ENCODE results near the gene AGAP1. TPM values are rescaled to one million over a fixed set of nuclear protein-coding genes. Genes with fewer than 3 reads are reported as not detected.

Gene AGAP1
- total and polyA plus RNA-seq, 9 donors: 5.7 to 32.2 (median 20.2) TPM

DNA sequence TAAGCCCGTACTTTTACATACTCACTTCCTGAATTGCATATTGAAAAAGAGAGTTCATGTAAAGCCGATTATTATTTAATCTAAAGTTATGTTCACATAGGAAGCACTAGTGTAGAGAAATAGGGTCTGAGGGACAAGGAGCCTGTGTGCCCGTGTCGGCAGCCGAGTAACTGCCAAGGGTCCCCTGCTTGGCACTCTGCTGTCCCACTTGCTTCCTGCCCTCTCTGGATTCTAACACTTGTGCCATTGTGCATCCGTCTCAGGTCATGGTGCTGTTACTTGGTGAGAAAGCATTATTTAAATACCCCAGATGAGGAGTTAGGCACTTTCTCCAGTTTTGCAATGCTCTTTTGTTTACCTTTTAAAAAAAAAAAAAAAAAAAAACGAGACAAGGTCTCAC, 236.3 kb downstream of the AGAP1 start:
- Histone ChIP-seq H3K36me3 (no peaks in the 10 kb centered on the region), H3K4me3 (no peak overlapping the region), H3K4me1 (ENCODE audit: insufficient read depth) (no peaks in the 10 kb centered on the region), H3K9me3 (no peaks in the 10 kb centered on the region), H3K27ac (no peak overlapping the region), H3K27me3 (no peaks in the 10 kb centered on the region)
- DNase-seq: no peak
- TF ChIP-seq, protein P1, sequence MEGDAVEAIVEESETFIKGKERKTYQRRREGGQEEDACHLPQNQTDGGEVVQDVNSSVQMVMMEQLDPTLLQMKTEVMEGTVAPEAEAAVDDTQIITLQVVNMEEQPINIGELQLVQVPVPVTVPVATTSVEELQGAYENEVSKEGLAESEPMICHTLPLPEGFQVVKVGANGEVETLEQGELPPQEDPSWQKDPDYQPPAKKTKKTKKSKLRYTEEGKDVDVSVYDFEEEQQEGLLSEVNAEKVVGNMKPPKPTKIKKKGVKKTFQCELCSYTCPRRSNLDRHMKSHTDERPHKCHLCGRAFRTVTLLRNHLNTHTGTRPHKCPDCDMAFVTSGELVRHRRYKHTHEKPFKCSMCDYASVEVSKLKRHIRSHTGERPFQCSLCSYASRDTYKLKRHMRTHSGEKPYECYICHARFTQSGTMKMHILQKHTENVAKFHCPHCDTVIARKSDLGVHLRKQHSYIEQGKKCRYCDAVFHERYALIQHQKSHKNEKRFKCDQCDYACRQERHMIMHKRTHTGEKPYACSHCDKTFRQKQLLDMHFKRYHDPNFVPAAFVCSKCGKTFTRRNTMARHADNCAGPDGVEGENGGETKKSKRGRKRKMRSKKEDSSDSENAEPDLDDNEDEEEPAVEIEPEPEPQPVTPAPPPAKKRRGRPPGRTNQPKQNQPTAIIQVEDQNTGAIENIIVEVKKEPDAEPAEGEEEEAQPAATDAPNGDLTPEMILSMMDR (IDR thresholded peaks at IDR 0.05): no peak
- TF ChIP-seq EP300 (IDR thresholded peaks at IDR 0.05): no peak
- intact Hi-C loops (cut with DNase I): no loop called here
- WGBS, 3 donors: 90 to 91% (median 91%) methylated on average over 7 of the region's 7 CpGs

GRCh38 chr2:235733761-235734160, 239.9 kb downstream of the AGAP1 start:
- TF ChIP-seq POLR2A (IDR thresholded peaks at IDR 0.05) (no peak), EP300 (IDR thresholded peaks at IDR 0.05) (no peak)
- TF ChIP-seq, protein P1 (IDR thresholded peaks at IDR 0.05): no peak
- intact Hi-C loops (cut with DNase I): no loop called here
- no peaks in the 10 kb centered on the region for H3K36me3 ChIP-seq
- H3K4me3 ChIP-seq: no peak overlapping the region
- no peaks in the 10 kb centered on the region for H3K27me3 ChIP-seq
- no peak overlapping the region for H3K27ac ChIP-seq
- DNase-seq: no peak
- H3K9me3 ChIP-seq: no peaks in the 10 kb centered on the region
- no peaks in the 10 kb centered on the region for H3K4me1 ChIP-seq (ENCODE audit: insufficient read depth)
- 70 to 84% (median 82%) methylated on average over 3 of the region's 3 CpGs for WGBS, 3 donors

DNA sequence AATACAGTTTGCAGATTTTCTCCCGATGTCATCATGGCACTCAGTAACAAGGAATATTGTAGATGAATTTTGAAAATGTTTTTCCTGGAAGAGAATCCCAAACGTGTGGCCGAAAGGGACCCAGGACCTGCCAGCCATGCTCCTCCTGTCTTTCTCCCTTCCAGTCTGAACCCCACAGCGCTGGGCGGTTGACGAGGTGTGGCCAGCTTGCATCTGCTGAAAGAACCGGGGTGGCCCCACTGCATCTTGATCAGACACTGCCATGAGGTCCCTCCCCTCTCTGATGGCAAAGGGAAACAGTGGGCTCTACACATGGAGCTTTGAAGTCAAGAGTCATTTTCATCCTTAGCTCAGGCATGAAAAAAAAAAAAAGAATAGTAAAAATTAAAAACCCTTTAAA, 240.3 kb downstream of the AGAP1 start:
- no peak for DNase-seq
- H3K36me3 ChIP-seq: no peaks in the 10 kb centered on the region
- no peak overlapping the region for H3K4me3 ChIP-seq
- WGBS, 3 donors: 87 to 88% (median 88%) methylated on average over 7 of the region's 7 CpGs
- intact Hi-C loops (cut with DNase I): no loop called here
- TF ChIP-seq POLR2A (IDR thresholded peaks at IDR 0.05) (no peak), EP300 (IDR thresholded peaks at IDR 0.05) (no peak)
- TF ChIP-seq, protein P1 (IDR thresholded peaks at IDR 0.05): no peak
- H3K4me1 ChIP-seq (ENCODE audit: insufficient read depth): no peaks in the 10 kb centered on the region
- H3K9me3 ChIP-seq: no peaks in the 10 kb centered on the region
- no peak overlapping the region for H3K27ac ChIP-seq
- H3K27me3 ChIP-seq: no peaks in the 10 kb centered on the region

- no peak for DNase-seq
These were observed 240.9 kb downstream of the AGAP1 start for GRCh38 chr2:235734688-235735231.

More at GRCh38 chr2:235734688-235735231, 240.9 kb downstream of the AGAP1 start:
- Histone ChIP-seq H3K4me1 (ENCODE audit: insufficient read depth) (no peaks in the 10 kb centered on the region), H3K27me3 (no peaks in the 10 kb centered on the region), H3K4me3 (no peak overlapping the region), H3K27ac (no peak overlapping the region), H3K9me3 (no peaks in the 10 kb centered on the region), H3K36me3 (no peaks in the 10 kb centered on the region)
- intact Hi-C loops (cut with DNase I): loop anchor here in 1 of 4 donors (1.0 kb wide), 1 partner anchor 40 kb away; no protein-coding TSS in a partner anchor
- no peak for TF ChIP-seq EP300 (IDR thresholded peaks at IDR 0.05)
- TF ChIP-seq POLR2A (IDR thresholded peaks at IDR 0.05): no peak
- TF ChIP-seq, protein P1 (IDR thresholded peaks at IDR 0.05): no peak
- 88 to 92% (median 91%) methylated on average over 21 of the region's 21 CpGs for WGBS, 3 donors
